Measurements from ENCODE around the gene FRAS1.

DNA sequence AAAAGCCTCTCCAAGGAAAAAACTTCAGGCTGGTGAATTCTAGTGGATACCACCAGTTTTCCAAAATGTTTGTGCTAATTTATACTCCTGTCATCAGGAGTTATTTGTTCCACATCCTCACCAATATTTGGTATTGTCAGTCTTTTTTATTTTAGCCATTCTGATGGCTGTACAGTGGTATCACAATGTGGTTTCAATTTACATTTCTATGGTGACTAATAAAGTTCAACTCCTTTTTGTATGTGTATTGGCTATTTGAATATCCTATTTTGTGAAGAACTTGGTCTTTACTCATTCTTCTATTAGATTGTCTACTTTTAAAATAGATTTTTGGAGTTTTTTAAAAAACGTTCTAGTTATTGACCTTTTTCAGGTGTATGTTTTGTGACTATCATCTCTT lies 33.0 kb upstream of the FRAS1 start:
- no peak for TF ChIP-seq POLR2A (IDR thresholded peaks at IDR 0.05)
- TF ChIP-seq, protein P1, sequence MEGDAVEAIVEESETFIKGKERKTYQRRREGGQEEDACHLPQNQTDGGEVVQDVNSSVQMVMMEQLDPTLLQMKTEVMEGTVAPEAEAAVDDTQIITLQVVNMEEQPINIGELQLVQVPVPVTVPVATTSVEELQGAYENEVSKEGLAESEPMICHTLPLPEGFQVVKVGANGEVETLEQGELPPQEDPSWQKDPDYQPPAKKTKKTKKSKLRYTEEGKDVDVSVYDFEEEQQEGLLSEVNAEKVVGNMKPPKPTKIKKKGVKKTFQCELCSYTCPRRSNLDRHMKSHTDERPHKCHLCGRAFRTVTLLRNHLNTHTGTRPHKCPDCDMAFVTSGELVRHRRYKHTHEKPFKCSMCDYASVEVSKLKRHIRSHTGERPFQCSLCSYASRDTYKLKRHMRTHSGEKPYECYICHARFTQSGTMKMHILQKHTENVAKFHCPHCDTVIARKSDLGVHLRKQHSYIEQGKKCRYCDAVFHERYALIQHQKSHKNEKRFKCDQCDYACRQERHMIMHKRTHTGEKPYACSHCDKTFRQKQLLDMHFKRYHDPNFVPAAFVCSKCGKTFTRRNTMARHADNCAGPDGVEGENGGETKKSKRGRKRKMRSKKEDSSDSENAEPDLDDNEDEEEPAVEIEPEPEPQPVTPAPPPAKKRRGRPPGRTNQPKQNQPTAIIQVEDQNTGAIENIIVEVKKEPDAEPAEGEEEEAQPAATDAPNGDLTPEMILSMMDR (IDR thresholded peaks at IDR 0.05), result no peak

All from Peyer's patch (tissue), 4 donors.